Mucosa of descending colon (tissue), 3 donors: Measurements from ENCODE around the gene PBX4. TPM values are rescaled to one million over a fixed set of nuclear protein-coding genes. Genes with fewer than 3 reads are reported as not detected.

Experiments
- ATAC-seq: fragments of 200-7000 bp; cut with Tn5 transposase; one replicate; pipeline ENCODE4 v1.9.1; 2020; ENCODE audit warnings: mild to moderate bottlenecking, moderate library complexity
- DNase-seq, 3 donors: peaks; one replicate each; pipeline ENCODE4 v3.0.0-alpha.2; 2020
- H3K36me3 ChIP-seq: fragments of 200-600 bp; one replicate; pipeline ENCODE4 v1.8.0; 2021; ENCODE audit warnings: low read depth, mild to moderate bottlenecking
- H3K4me1 ChIP-seq: fragments of 200-600 bp; one replicate; pipeline ENCODE4 v1.8.0; 2021; ENCODE audit warnings: low read depth, mild to moderate bottlenecking
- H3K4me3 ChIP-seq: fragments of 200-600 bp; one replicate; pipeline ENCODE4 v1.8.0; 2021; ENCODE audit warnings: mild to moderate bottlenecking
- H3K9me3 ChIP-seq: fragments of 200-600 bp; one replicate; pipeline ENCODE4 v1.8.0; 2021; ENCODE audit warnings: mild to moderate bottlenecking
- CTCF ChIP-seq: fragments of 200-600 bp; IDR thresholded peaks from one replicate; pipeline ENCODE4 v1.8.0; 2022; ENCODE audit warnings: antibody characterized with exemption, mild to moderate bottlenecking
- intact Hi-C, 2 donors: fragments of 100-400 bp; cut with DNase I in 1 of 2; cut with micrococcal nuclease in 1 of 2; formaldehyde crosslinking; loops; one replicate each; pipeline versions ENCODE4 v1.11.0 to v1.11.1; 2022; cut with DNase I, micrococcal nuclease
- total RNA-seq, 3 donors: library from RNA; stranded (reverse); fragmentation: NEBNext Ultra II Directional in 2 of 3; extraction: Animal tissue kit (Norgen Biotek cat#: 25700) in 2 of 3; gene quantifications; one replicate each; pipeline versions ENCODE4 v1.2.1 to v1.2.4, GENCODE V29; 2021 to 2023
- donor health status: DM: no; HTN: no; CAD: no; lungs with moderate emphysema.
- donor health status: DM: no; HTN: no; CAD: no.
- donor health status: DM: no; HTN: yes; CAD: no.

PBX4 gene
- total RNA-seq, 3 donors from 2014 or later, result 2.8 to 6.2 (median 4.6) TPM

- ATAC-seq, result peak; percentile 93
- Histone ChIP-seq H3K36me3 (no peaks in the 10 kb centered on the region), H3K9me3 (no peaks in the 10 kb centered on the region), H3K4me1 (no peaks in the 10 kb centered on the region), H3K4me3 (peak within 1 kb of the TSS; percentile 50)
- intact Hi-C loops, result no loop called here
- DNase-seq, result peak; percentile 83 to 87 (median 86)
- no peak for TF ChIP-seq CTCF
Measured at GRCh38 chr19:19627621-19628500, 9.4 kb upstream of the PBX4 start, which contains the start of gene LPAR2. TSS of gene LPAR2 (minus strand) at chr19:19628220. CDS start at chr19:19627275, 945 bp downstream.

- DNase-seq, result peak in 1 of 3 donors; percentile 70
- H3K4me3 ChIP-seq, result no peak overlapping the region
- ATAC-seq, result no peak
- intact Hi-C loops, result no loop called here
- no peaks in the 10 kb centered on the region for H3K9me3 ChIP-seq
- no peak for TF ChIP-seq CTCF
- H3K36me3 ChIP-seq, result no peaks in the 10 kb centered on the region
- no peaks in the 10 kb centered on the region for H3K4me1 ChIP-seq
Measured at GRCh38 chr19:19626516-19627472, 8.3 kb upstream of the PBX4 start.

GRCh38 chr19:19624032-19624570, 5.6 kb upstream of the PBX4 start:
- ATAC-seq, result no peak
- intact Hi-C loops, result no loop called here
- TF ChIP-seq CTCF, result no peak

GRCh38 chr19:19623383-19623782, 4.9 kb upstream of the PBX4 start:
- Histone ChIP-seq H3K4me3 (no peak overlapping the region), H3K9me3 (no peaks in the 10 kb centered on the region), H3K4me1 (peaks cover 6% of the 10 kb centered on the region), H3K36me3 (no peaks in the 10 kb centered on the region)
- TF ChIP-seq CTCF, result no peak
- intact Hi-C loops, result no loop called here
- ATAC-seq (no peak), DNase-seq (no peak)

More at GRCh38 chr19:19624032-19624570, 5.6 kb upstream of the PBX4 start:
- H3K9me3 ChIP-seq, result no peaks in the 10 kb centered on the region
- H3K4me3 ChIP-seq, result no peak overlapping the region
- DNase-seq, result no peak
- H3K36me3 ChIP-seq, result no peaks in the 10 kb centered on the region
- peaks cover 3% of the 10 kb centered on the region for H3K4me1 ChIP-seq

- no peak for ATAC-seq
- H3K4me3 ChIP-seq, result no peak overlapping the region
- intact Hi-C loops, result no loop called here
Measured at GRCh38 chr19:19619849-19620210, 1.3 kb upstream of the PBX4 start.

More at GRCh38 chr19:19619849-19620210, 1.3 kb upstream of the PBX4 start:
- no peak for TF ChIP-seq CTCF
- Histone ChIP-seq H3K36me3 (no peaks in the 10 kb centered on the region), H3K4me1 (peaks cover 8% of the 10 kb centered on the region), H3K9me3 (no peaks in the 10 kb centered on the region)
- no peak for DNase-seq
